GM21723 (cell line): ENCODE data around the gene GFER.
"Not testable (repeated sequence)": the region's sequence is repeated elsewhere in the genome, so short reads cannot be mapped to it uniquely, and the experiment has no call there.

Experiments used
- ATAC-seq: cut with Tn5 transposase; IDR thresholded peaks from one replicate; pipeline ENCODE4 v1.9.1; 2021; ENCODE audit warnings: mild to moderate bottlenecking, moderate library complexity; ENCODE audit not compliant: unreplicated experiment

Gene GFER

GRCh38 chr16:1957434-1958142, 26.4 kb upstream of the GFER start:
- not testable (repeated sequence) for ATAC-seq

GRCh38 chr16:1958143-1958491, 25.9 kb upstream of the GFER start:
- not testable (repeated sequence) for ATAC-seq

DNA sequence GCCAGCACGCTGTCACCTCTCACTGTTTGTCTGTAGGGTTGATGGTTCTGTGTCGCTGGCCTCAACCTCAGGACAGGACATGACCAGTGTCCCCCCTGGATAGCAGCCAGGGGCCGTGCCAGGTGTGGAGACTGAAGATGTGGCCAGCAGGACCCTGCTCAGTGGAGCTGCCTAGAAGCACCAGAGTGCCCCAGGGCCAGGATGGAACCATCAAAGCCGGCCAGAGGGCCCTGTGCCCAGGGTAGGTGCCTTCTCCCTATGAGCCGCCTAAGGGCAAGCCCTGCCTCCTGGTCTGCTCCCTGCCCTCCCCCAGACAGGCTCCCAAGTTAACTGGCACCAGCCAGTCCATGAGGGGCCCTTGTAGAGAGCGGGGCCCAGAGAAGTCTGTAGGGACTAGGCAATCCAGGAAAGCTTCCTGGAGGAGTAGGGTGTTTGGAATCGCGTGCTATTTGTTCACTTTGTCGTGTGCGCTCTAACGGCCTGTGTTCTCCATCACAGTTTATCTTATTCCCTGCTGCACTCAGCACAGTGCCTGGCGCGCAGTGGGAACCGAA, 25.2 kb upstream of the GFER start:
- peak; percentile 6 for ATAC-seq

GRCh38 chr16:1959269-1960039, 24.5 kb upstream of the GFER start, which contains the start of gene NDUFB10:
Gene NDUFB10 (plus strand): TSS chr16:1959538. CDS start chr16:1959625, 87 bp downstream.
- ATAC-seq = peak; percentile 64

- no peak for ATAC-seq
Observed at GRCh38 chr16:1960665-1961630, 23.0 kb upstream of the GFER start.

GRCh38 chr16:1961651-1962067, 22.3 kb upstream of the GFER start:
- no peak for ATAC-seq

DNA sequence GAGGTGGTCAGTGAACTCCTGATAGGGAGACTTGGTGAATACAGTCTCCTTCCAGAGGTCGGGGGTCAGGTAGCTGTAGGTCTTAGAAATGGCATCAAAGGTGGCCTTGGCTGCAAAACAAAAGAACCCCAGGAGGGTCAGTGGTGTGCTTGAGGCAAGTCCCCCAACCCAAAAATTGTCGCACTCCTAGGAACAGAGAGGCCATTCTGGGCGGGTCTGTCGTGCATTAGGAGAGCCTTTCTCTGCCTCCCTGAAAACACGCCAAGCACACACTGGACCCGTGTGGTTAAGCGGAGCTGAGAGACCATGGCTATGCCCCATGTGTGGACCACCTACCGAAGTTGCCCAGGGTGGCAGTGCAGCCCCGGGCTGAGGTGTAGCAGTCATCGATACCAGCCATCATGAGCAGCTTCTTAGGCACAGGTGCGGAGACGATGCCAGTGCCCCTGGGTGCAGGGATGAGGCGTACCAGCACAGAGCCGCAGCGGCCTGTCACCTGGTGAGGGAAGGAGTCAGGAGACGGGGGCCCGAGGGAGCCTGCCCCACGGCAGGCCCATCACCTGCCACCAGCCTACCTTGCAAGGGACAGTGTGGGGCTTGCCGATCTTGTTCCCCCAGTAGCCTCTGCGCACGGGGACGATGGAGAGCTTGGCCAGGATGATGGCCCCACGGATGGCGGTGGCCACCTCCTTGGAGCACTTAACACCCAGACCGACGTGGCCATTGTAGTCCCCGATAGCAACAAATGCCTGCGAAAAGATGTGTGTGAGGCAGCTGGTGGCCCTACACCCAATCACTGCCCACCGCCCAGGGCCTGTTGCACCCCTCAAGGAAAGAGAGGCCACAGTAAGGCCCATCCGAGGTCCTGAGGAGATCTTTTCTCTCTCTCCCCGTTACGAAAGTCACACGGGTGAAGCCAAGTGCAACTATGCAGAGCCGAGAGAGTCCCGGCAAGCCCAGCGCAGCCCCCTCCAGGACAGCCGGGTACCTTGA, 21.5 kb upstream of the GFER start:
- ATAC-seq = not testable (repeated sequence)

- peak; percentile 10 for ATAC-seq
Observed at GRCh38 chr16:1963806-1964505, 20.0 kb upstream of the GFER start.

DNA sequence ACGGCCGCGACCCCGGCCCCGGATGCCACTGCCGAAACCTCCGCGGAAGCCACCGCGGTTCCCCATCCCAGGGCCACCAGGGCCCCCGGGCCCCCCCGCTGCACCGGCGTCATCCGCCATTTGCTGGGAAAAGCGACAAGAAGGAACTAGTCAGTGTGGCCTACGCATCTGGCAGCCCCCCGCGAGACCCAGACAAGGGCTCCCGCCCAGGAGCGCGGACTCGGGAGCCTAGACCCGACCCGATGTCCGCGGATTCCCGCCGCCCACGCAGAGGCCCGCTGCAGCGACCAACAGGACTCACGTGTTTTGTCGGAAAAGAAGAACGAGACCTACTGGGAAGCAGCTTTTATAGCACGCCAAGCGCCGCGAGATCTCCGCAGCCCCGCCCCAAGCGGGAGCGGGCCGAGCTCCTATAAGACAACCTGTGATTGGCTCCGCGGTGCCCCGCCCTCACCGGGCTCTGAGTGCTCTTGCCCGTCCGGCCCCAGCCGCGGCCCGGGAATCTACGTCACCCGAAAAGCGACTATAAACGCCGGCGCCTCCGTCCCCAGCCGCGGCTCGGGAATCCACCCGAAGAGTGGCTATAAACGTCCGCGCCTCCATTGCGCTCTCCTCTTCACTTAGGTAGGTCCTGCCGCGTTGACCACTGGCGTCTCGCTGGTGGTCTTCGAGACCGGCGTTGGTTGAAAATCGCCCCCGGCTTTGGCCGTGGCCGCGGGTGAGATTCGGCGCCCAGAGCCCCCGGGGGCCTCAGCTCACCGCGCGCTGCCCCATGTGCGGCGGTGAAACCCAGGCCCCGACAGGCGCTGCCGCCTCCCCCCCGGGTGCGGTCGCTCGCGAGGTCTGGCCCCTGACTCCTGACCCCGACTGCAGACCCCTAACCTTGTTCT, 19.2 kb upstream of the GFER start, which contains the start of gene RPS2:
RPS2 (minus strand) TSS at position 321 of the 890 bp plus-strand sequence; CDS start at position 120, 201 bp downstream.
- ATAC-seq = peak; percentile 65

GRCh38 chr16:1965396-1966001, 18.5 kb upstream of the GFER start:
- ATAC-seq = no peak

- ATAC-seq = no peak
Observed at GRCh38 chr16:1966460-1966859, 17.5 kb upstream of the GFER start, which contains the start of gene RNF151. Gene RNF151 (plus strand): TSS chr16:1966856. CDS start chr16:1966882, 26 bp downstream.

DNA sequence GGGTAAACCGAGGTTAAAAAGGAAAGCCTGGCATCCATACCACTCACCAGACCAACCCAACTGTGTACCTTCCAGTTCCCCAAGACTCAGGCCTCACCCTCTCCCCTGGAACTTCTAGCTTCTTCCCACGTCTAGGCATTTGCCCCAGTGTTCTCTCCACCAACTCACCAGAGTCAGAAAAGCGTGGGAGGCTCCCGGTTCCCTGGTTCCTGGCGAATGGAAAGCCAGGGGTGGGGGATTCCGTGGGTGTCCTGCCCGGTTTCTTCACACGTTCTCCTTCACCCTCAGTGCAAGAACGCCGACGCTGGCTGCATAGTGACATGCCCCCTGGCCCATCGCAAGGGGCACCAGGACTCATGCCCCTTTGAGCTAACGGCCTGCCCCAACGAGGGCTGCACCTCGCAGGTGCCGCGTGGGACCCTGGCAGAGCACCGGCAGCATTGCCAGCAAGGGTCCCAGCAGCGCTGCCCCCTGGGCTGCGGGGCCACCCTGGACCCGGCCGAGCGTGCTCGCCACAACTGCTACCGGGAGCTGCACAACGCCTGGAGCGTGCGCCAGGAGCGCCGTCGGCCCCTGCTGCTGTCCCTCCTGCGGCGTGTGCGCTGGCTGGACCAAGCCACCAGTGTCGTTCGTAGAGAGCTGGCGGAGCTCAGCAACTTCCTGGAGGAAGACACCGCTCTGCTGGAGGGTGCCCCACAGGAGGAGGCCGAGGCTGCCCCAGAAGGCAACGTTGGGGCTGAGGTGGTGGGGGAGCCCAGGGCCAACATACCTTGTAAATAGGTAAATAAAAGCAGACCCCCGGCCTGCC, 15.6 kb upstream of the GFER start:
- ATAC-seq = no peak

DNA sequence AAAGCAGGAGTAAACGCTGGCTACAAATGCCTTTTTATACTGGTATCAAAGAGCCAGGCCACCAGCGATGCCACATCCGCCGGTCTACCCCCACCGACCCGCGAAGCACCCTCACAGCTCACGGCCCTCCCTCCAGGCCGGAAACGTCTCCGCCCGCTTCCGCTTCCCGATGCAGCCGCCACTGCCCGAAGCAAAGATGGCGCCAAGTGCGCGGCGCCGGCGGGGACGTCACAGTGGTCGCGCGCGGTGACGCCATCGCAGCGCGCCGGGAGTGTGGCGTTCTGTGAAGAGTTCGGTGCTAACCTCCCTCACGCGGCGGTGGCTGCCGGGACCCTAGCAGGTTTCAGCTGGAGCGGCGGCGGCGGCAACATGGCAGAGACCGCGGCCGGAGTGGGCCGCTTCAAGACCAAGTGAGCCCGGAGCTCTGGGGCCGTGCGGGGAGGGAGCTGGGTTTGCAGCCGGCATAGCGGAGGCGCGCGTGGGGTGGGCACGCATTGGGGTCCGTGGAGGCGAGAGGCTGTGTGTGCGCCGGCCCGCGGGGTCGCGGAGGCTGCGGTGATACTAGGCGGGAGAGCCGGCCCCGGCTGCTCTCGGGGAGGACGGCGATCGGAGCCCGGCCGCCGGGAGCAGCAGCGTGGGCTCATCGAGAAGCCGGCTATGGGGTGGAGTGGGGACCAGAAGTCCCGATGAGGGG, 12.1 kb upstream of the GFER start, which contains the start of gene TBL3:
TBL3 (plus strand) TSS at position 258 of the 694 bp plus-strand sequence; CDS start at position 370, 112 bp downstream.
- peak; percentile 64 for ATAC-seq

DNA sequence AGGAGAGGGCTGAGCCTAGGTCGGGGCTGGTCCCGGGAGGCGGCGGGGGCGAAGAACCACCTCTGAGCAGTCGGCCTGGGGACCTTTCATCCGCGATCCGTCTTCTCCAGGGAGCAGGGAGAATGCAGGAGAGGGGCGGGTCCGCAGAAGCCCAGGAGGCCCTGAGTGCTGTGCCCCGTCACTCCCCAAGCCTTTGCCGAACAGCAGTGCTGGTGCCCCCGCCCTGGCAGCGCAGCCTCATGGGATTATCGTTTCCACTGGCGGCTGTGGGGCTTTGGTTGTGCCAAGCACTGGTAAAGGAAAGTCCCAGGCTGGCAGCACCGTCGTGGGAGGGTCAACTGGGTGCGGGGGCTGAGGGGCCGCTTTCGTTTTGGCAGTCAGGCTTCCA, 11.5 kb upstream of the GFER start:
- ATAC-seq = no peak

GRCh38 chr16:1973461-1974156, 10.4 kb upstream of the GFER start:
- no peak for ATAC-seq
